ENCODE results near the gene DNM2. TPM values are rescaled to one million over a fixed set of nuclear protein-coding genes. Genes with fewer than 3 reads are reported as not detected.

DNM2 gene
- total RNA-seq, 1 experiment from 2014 or later, result 362 TPM

- in situ Hi-C loops (cut with HindIII; ENCODE audit: low pct_unique_long_range_greater_than_20kb, low sequenced_read_pairs), result no loop called here
- no peak for DNase-seq (ENCODE audit: low read depth)
These were observed 100.6 kb downstream of the DNM2 start for GRCh38 chr19:10818301-10819123.

DNA sequence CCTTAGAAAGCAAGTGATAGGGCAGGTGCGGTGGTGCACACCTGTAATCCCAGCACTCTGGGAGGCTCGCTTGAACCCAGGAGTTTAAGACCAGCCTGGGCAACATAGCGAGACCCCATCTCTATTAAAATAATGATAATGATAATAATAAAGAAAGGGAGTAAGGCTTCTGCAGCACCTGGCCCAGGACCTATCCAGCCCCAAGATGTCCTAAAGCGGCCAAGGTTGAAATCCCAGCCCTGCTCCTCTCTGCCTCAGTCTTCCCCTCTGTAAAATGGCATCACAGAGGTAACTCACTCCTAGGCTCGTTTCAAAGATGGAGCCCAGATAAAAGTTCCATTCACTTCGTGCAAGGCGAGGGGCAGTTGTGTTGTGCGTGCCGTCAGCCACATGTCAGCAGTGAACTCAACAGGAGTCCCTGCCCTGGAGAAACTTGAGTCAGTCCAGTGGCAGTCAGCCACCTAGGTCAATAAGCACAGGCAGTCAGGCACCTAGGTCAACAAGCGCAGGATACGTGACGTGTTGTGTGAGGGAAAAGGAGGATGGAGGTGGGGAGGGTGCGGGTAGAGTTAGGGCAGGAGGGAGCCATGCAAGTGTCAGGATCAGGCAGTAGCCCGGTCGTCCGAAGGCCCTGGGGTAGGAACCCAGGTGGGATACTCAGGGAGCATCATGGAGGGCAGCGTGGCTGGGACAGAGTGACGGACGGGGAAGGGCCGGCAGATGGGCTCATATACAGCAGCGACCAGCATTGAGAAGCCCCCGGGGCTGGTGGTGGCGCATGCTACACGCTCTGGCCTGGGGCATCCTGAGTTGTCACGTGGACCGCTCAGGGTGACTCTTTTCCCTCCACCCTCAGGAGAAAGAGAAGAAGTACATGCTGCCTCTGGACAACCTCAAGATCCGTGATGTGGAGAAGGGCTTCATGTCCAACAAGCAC, 101.5 kb downstream of the DNM2 start:
- in situ Hi-C loops (cut with HindIII; ENCODE audit: low pct_unique_long_range_greater_than_20kb, low sequenced_read_pairs), result no loop called here
- DNase-seq (ENCODE audit: low read depth), result no peak

- DNase-seq (ENCODE audit: low read depth), result no peak
- in situ Hi-C loops (cut with HindIII; ENCODE audit: low pct_unique_long_range_greater_than_20kb, low sequenced_read_pairs), result no loop called here
These were observed 102.3 kb downstream of the DNM2 start for GRCh38 chr19:10820173-10820572.

DNA sequence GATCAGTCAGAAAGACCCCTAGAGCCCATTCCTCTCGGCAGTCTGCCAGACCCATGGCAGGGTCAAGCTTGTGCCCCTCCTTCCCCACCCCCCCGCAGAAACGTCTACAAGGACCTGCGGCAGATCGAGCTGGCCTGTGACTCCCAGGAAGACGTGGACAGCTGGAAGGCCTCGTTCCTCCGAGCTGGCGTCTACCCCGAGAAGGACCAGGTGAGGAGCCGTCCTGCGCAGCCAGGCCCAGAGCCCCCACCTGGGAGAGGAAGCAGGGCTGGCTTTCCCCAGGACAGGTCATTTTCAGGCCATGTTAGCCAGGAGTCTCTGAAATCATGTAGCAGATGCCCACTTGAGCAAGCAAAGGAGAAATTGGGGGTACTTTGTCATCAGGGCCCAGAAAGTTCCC, 105.8 kb downstream of the DNM2 start:
- in situ Hi-C loops (cut with HindIII; ENCODE audit: low pct_unique_long_range_greater_than_20kb, low sequenced_read_pairs), result no loop called here
- no peak for DNase-seq (ENCODE audit: low read depth)

GRCh38 chr19:10826231-10826630, 108.4 kb downstream of the DNM2 start:
- no peak for DNase-seq (ENCODE audit: low read depth)
- in situ Hi-C loops (cut with HindIII; ENCODE audit: low pct_unique_long_range_greater_than_20kb, low sequenced_read_pairs), result no loop called here

DNA sequence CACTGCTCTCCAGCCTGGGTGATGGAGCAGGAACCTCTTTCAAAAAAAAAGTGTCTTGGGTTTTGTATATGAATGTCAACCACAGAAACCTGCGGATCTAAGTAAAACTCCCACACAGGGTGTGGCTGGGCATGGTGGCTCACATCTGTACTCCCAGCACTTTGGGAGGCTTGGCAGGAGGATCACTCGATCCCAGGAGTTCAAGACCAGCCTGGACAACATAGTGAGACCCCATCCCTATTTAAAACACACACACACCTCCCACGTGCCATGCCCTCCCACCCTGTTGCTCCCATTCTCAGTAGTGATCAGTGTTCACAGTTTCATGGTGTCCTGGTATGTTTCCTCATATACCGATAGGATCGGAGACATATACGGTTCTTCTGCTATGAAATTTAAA, 109.0 kb downstream of the DNM2 start:
- no peak for DNase-seq (ENCODE audit: low read depth)
- in situ Hi-C loops (cut with HindIII; ENCODE audit: low pct_unique_long_range_greater_than_20kb, low sequenced_read_pairs), result no loop called here

GRCh38 chr19:10828981-10829821, 111.3 kb downstream of the DNM2 start:
- in situ Hi-C loops (cut with HindIII; ENCODE audit: low pct_unique_long_range_greater_than_20kb, low sequenced_read_pairs), result no loop called here
- DNase-seq (ENCODE audit: low read depth), result no peak

- in situ Hi-C loops (cut with HindIII; ENCODE audit: low pct_unique_long_range_greater_than_20kb, low sequenced_read_pairs), result no loop called here
- DNase-seq (ENCODE audit: low read depth), result no peak
These were observed 112.1 kb downstream of the DNM2 start for GRCh38 chr19:10829967-10830366.

GRCh38 chr19:10830370-10830769, 112.5 kb downstream of the DNM2 start:
- DNase-seq (ENCODE audit: low read depth), result no peak

DNA sequence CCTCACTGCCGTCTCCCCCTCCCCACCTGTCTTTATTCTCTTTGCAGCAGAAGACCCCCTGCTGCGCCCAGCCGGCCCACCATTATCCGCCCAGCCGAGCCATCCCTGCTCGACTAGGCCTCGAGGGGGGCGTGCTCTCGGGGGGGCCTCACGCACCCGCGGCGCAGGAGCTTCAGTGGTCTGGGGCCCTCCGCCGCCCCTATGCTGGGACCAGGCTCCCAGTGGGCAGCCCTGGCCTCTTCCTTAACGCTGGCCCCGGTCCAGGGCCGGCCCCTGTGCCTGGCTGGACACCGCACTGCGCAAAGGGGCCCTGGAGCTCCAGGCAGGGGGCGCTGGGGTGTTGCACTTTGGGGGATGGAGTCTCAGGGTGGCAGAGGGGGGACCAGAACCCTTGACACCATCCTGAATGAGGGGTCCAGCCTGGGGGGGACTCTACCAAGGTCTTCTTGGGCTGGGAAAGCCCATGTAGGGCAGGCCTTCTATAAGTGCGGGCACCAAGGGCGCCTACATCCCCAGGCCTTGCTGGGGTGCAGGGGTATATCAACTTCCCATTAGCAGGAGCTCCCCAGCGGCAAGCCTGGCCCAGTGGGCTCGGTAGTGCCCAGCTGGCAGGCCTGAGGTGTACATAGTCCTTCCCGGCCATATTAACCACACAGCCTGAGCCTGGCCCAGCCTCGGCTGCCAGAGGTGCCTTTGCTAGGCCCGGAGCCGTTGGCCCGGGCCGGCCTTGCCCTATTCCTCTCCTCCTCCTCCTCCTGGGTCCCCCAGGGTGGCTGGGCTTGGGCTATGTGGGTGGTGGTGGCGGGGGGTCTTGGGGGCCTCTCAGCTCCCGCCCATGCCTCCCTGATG, 113.3 kb downstream of the DNM2 start:
- in situ Hi-C loops (cut with HindIII; ENCODE audit: low pct_unique_long_range_greater_than_20kb, low sequenced_read_pairs), result no loop called here
- no peak for DNase-seq (ENCODE audit: low read depth)

More at GRCh38 chr19:10830370-10830769, 112.5 kb downstream of the DNM2 start:
- in situ Hi-C loops (cut with HindIII; ENCODE audit: low pct_unique_long_range_greater_than_20kb, low sequenced_read_pairs), result no loop called here

GRCh38 chr19:10831987-10832938, 114.4 kb downstream of the DNM2 start:
- DNase-seq (ENCODE audit: low read depth), result no peak
- in situ Hi-C loops (cut with HindIII; ENCODE audit: low pct_unique_long_range_greater_than_20kb, low sequenced_read_pairs), result no loop called here

- no peak for DNase-seq (ENCODE audit: low read depth)
- in situ Hi-C loops (cut with HindIII; ENCODE audit: low pct_unique_long_range_greater_than_20kb, low sequenced_read_pairs), result no loop called here
These were observed 115.0 kb downstream of the DNM2 start for GRCh38 chr19:10832939-10833296.

DNA sequence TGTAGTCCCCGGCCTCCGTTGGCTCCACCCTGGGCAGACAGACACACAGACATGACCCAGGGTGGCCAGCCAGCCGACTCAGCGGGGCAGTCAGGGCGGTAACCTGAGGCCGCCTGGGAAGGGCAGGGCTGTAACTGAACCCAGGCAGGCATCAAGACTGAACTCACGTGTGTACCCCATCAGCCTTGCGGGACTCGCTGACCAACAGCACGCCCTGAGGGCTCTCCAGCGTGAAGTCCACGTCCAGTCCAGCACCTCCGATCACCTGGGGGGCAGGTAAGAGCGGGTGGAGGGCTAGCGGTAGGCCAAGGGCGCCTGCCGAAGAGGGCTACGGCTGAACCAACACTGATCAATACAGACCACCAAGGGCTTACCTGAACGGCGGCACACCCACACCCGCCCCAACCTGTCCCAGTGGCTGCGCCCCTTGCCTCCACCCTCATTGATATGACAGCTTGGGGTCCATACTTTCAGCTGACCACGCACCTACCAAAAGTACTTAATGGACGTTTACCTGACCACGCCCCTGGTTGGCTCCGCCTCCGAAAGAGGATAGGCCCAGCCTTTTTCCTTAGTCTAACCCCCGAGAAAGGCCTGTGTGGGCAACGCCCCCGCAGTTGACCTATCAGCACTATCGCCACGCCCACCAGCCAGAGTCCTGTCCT, 117.3 kb downstream of the DNM2 start:
- DNase-seq (ENCODE audit: low read depth), result no peak
- in situ Hi-C loops (cut with HindIII; ENCODE audit: low pct_unique_long_range_greater_than_20kb, low sequenced_read_pairs), result no loop called here

- DNase-seq (ENCODE audit: low read depth), result peak; percentile 99
- in situ Hi-C loops (cut with HindIII; ENCODE audit: low pct_unique_long_range_greater_than_20kb, low sequenced_read_pairs), result no loop called here
These were observed 118.0 kb downstream of the DNM2 start, which contains the start of gene TMED1 for GRCh38 chr19:10835754-10836478. Gene TMED1, minus strand, starts transcription at chr19:10836212. Its CDS starts 21 bp downstream, at chr19:10836191.

GRCh38 chr19:10836479-10837330, 118.8 kb downstream of the DNM2 start:
- DNase-seq (ENCODE audit: low read depth), result peak; percentile 98
- in situ Hi-C loops (cut with HindIII; ENCODE audit: low pct_unique_long_range_greater_than_20kb, low sequenced_read_pairs), result no loop called here

All from Caki2 (cell line).